Endothelial cell of umbilical vein (primary cell): ENCODE results near the gene AFTPH. TPM values are rescaled to one million over a fixed set of nuclear protein-coding genes. Genes with fewer than 3 reads are reported as not detected.

Source experiments
- BruUV-seq: library from RNA; stranded (reverse); fragments of 400-500 nt; replicated peaks from 2 replicates; lab custom pipeline; 2021; lab: Mats Ljungman, UMichigan
- CTCF ChIA-PET: fragments of 300-600, 350-600 bp; sonication (Branson Sonifier 250); formaldehyde crosslinking; loops from one replicate; lab custom pipeline; 2021; ENCODE audit warnings: antibody characterized with exemption, inconsistent platforms; lab: Charles Lee
- POLR2A ChIA-PET: fragments of 300-600, 350-600 bp; sonication (Branson Sonifier 250); formaldehyde crosslinking; loops from one replicate; lab custom pipeline; 2021; ENCODE audit warnings: antibody characterized with exemption, inconsistent platforms; lab: Charles Lee
- DNase-seq: peaks from one replicate; pipeline ENCODE4 v3.0.0-alpha.2; 2011; ENCODE audit warnings: low read depth, low spot score
- FAIRE-seq: peaks from 2 replicates; lab custom pipeline; 2011; peaks lifted over from hg19 to GRCh38; lab: Jason Lieb, UNC
- H2AFZ ChIP-seq: 2 replicates; pipeline ENCODE4 v1.6.0; 2012; ENCODE audit warnings: low read depth, low read length, control low read depth, inconsistent platforms
- H3K27ac ChIP-seq: 2 replicates; pipeline ENCODE4 v1.5.1; 2011; ENCODE audit warnings: low read depth, mild to moderate bottlenecking, control low read depth, low read length, moderate library complexity; ENCODE audit not compliant: insufficient read depth
- H3K27me3 ChIP-seq, 2 experiments: 2 replicates each; pipeline versions ENCODE4 v1.6.0 to v1.6.1; 2011; ENCODE audit warnings: low read length in 2 of 2, mixed read lengths in 1 of 2; ENCODE audit not compliant: control insufficient read depth in 2 of 2, insufficient read depth in 2 of 2
- H3K36me3 ChIP-seq, 2 experiments: 2 replicates in 1 of 2; 3 replicates in 1 of 2; pipeline ENCODE4 v1.5.1; 2011; ENCODE audit warnings: low read length in 2 of 2, mild to moderate bottlenecking in 1 of 2, moderate library complexity in 1 of 2; ENCODE audit not compliant: control insufficient read depth in 2 of 2, insufficient read depth in 2 of 2; ENCODE audit errors: extremely low read depth in 1 of 2
- H3K4me1 ChIP-seq: 3 replicates; pipeline ENCODE4 v1.5.1; 2011; ENCODE audit warnings: mild to moderate bottlenecking, low read length; ENCODE audit not compliant: control insufficient read depth, insufficient read depth; ENCODE audit errors: extremely low read depth
- H3K4me2 ChIP-seq: 2 replicates; pipeline ENCODE4 v1.6.1; 2011; ENCODE audit warnings: low read length, control low read depth, mixed read lengths; ENCODE audit not compliant: insufficient read depth
- H3K4me3 ChIP-seq, 3 experiments: fragments of 200-600 bp in 1 of 3; sonication (generic), shearing (Covaris generic) in 1 of 3; replicated peaks in 1 of 3; 2 replicates each; pipeline ENCODE4 v1.5.1; 2011 to 2016; ENCODE audit warnings: control low read depth in 3 of 3, low read length in 3 of 3, mild to moderate bottlenecking in 2 of 3, inconsistent platforms in 1 of 3, low read depth in 1 of 3, moderate library complexity in 1 of 3; ENCODE audit not compliant: insufficient read depth in 1 of 3
- H3K79me2 ChIP-seq: 2 replicates; pipeline ENCODE4 v1.6.0; 2012; ENCODE audit warnings: low read length, inconsistent platforms; ENCODE audit not compliant: control insufficient read depth, insufficient read depth
- H3K9ac ChIP-seq: replicated peaks from 2 replicates; pipeline ENCODE3; 2011; ENCODE audit warnings: low read length, control low read depth; ENCODE audit not compliant: insufficient read depth; ENCODE audit errors: extremely low read depth
- H3K9me1 ChIP-seq: replicated peaks from 3 replicates; pipeline ENCODE4 v1.6.0; 2011; ENCODE audit warnings: mild to moderate bottlenecking, low read length; ENCODE audit not compliant: control insufficient read depth, insufficient read depth; ENCODE audit errors: extremely low read depth
- H3K9me3 ChIP-seq: replicated peaks from 2 replicates; pipeline ENCODE4 v1.5.1; 2012; ENCODE audit warnings: low read length, inconsistent platforms; ENCODE audit not compliant: control insufficient read depth, insufficient read depth
- H4K20me1 ChIP-seq: replicated peaks from 2 replicates; pipeline ENCODE3; 2011; ENCODE audit warnings: mild to moderate bottlenecking, low read length; ENCODE audit not compliant: control insufficient read depth, insufficient read depth; ENCODE audit errors: extremely low read depth
- EZH2 ChIP-seq: IDR thresholded peaks from 2 replicates; pipeline ENCODE4 v1.6.1; 2012; ENCODE audit warnings: borderline replicate concordance, low read depth, mild to moderate bottlenecking, moderate library complexity, low read length, inconsistent platforms; ENCODE audit not compliant: severe bottlenecking
- FOS ChIP-seq: IDR thresholded peaks from 2 replicates; pipeline ENCODE4 v1.6.1; 2011; ENCODE audit warnings: mild to moderate bottlenecking, low read length, moderate library complexity, borderline replicate concordance; ENCODE audit not compliant: insufficient read depth
- GATA2 ChIP-seq: IDR thresholded peaks from 2 replicates; pipeline ENCODE4 v1.7.0; 2011; ENCODE audit warnings: low read depth, mild to moderate bottlenecking, moderate library complexity, mixed read lengths, low read length; ENCODE audit not compliant: insufficient read length, insufficient read depth
- JUN ChIP-seq: IDR thresholded peaks from 2 replicates; pipeline ENCODE4 v1.6.1; 2011; ENCODE audit warnings: borderline replicate concordance, low read depth; ENCODE audit not compliant: insufficient read length, insufficient read depth
- MYC ChIP-seq: IDR thresholded peaks from one replicate; pipeline ENCODE4 v1.6.1; 2011; ENCODE audit warnings: mild to moderate bottlenecking, low read depth, low read length
- POLR2A ChIP-seq: IDR thresholded peaks from 2 replicates; pipeline ENCODE4 v1.6.1; 2012; ENCODE audit warnings: low read depth, mild to moderate bottlenecking, control low read depth, low read length
- POLR2AphosphoS5 ChIP-seq: IDR thresholded peaks from 2 replicates; pipeline ENCODE4 v1.6.1; 2012; ENCODE audit warnings: low read depth, mild to moderate bottlenecking, control low read depth, low read length, moderate library complexity; ENCODE audit not compliant: insufficient read depth
- dilution Hi-C: fragments of 300-500 bp; cut with MboI; formaldehyde crosslinking; loops from one replicate; pipeline ENCODE4 v1.15.0; 2019; ENCODE audit warnings: low sequenced_read_pairs; ENCODE audit not compliant: extremely low pct_ligation_motif_present
- intact Hi-C: fragments of 100-400 bp; cut with micrococcal nuclease; formaldehyde crosslinking; loops from one replicate; pipeline ENCODE4 v1.10.0; 2022
- polyA plus RNA-seq, 4 experiments: library from polyadenylated mRNA; depleted of rRNA in 3 of 4; stranded (reverse) in 3 of 4; unstranded in 1 of 4; fragments of >200 nt; gene quantifications; 2 replicates each; pipeline versions ENCODE4 v1.2.1 to v1.2.3, GENCODE V29; 2011 to 2012; ENCODE audit warnings: missing spikeins in 1 of 4
- total RNA-seq: library from RNA; stranded (reverse); gene quantifications from 2 replicates; pipeline ENCODE4 v1.2.3, GENCODE V29; 2021
- TF ChIP-seq, protein P1 (sequence below): IDR thresholded peaks from 2 replicates; pipeline ENCODE4 v1.6.1; 2011; ENCODE audit not compliant: insufficient read depth, insufficient read length
- TF ChIP-seq, protein P2 (sequence below), 2 donors: IDR thresholded peaks; 1 replicate in 1 of 2; 2 replicates in 1 of 2; pipeline ENCODE4 v1.5.1; 2011; ENCODE audit warnings: low read length in 2 of 2, mild to moderate bottlenecking in 2 of 2, moderate library complexity in 2 of 2, control low read depth in 1 of 2, inconsistent platforms in 1 of 2, low read depth in 1 of 2; ENCODE audit not compliant: insufficient read depth in 1 of 2; ENCODE audit errors: extremely low read depth in 1 of 2

The AFTPH gene
- total and polyA plus RNA-seq, 2 donors (not counting 3 experiments of a cell fraction or from before 2014, with no cell fraction given): 6.9 to 15.3 TPM

DNA sequence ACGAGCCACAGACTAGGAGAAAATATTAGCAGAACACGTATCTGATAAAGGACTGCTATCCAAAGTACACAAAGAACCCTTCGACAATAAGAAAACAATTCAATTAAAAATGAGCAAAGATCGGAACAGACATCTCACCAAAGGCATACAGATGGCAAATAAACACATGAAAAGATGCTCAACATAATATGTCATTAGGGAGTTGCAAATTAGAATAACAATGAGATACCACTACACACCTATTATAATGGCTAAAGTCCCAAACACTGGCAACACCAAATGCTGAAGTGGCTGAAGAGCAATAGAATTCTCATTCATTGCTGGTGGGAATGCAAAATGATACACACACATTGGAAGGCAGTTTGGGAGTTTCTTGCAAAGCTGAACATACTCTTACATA, 96.5 kb downstream of the AFTPH start:
- Histone ChIP-seq H3K9me1 (no peaks in the 10 kb centered on the region), H3K27ac (no peak overlapping the region), H2AFZ (no peak overlapping the region), H3K4me1 (no peaks in the 10 kb centered on the region), H4K20me1 (no peaks in the 10 kb centered on the region), H3K4me3 (no peak overlapping the region), H3K79me2 (no peaks in the 10 kb centered on the region), H3K4me2 (no peak overlapping the region), H3K9ac (no peak overlapping the region), H3K27me3 (no peaks in the 10 kb centered on the region), H3K36me3 (no peaks in the 10 kb centered on the region), H3K9me3 (no peaks in the 10 kb centered on the region)
- FAIRE-seq (no peak), DNase-seq (no peak)
- dilution Hi-C loops: no loop called here
- TF ChIP-seq EZH2: no peak
- TF ChIP-seq MYC: no peak
- TF ChIP-seq, protein P1, sequence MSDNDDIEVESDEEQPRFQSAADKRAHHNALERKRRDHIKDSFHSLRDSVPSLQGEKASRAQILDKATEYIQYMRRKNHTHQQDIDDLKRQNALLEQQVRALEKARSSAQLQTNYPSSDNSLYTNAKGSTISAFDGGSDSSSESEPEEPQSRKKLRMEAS: no peak
- no peak for TF ChIP-seq POLR2A
- ChIA-PET CTCF (interaction anchor here (1.5 kb wide), 1 partner anchor 12 kb away, joined by 6 read pairs; no protein-coding TSS in a partner anchor), POLR2A (no interaction called here)
- no TSS peak for BruUV-seq
- intact Hi-C loops: no loop called here

DNA sequence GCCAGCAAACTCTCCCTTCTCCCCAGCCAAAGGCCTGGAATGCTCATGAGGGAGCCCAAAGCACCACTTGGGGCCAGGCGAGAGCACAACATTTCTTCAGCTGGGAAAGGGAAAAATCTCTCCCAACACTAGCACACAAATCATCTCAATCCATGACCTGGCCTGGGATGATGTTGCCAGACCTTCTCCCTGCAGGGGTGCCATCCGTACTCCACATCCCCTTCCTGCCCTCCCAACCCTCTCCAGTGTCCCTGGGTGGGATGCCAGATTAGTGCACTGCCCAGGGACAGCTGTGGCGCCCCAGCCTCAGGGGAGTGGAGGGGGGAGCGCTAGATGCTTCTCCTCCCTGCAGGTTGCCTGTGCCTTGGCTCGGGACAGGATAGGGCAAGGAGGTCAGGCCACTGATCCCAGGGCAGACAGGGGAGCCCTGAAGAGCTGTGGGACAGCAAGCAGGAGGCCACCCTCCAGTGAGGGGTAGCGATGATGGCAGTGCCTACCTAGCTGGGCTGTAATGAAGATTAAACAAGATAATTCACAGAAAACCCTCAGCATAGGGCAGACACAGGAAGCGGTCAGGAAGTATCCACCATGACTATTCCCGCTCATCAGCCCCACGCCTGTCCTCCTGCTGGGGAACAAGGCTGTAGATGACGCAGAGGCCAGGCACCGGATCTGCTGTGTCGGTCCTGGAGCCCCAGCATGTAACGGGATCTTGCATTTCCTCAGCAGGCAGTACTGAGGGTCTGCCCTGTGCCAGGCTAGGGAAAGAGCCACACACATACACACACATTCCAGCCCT, 98.5 kb downstream of the AFTPH start:
- Histone ChIP-seq H3K9ac (no peak overlapping the region), H3K4me2 (no peak overlapping the region), H3K4me3 (no peak overlapping the region), H4K20me1 (no peaks in the 10 kb centered on the region), H2AFZ (no peak overlapping the region), H3K79me2 (no peaks in the 10 kb centered on the region), H3K4me1 (no peaks in the 10 kb centered on the region), H3K27me3 (no peaks in the 10 kb centered on the region), H3K9me1 (no peaks in the 10 kb centered on the region), H3K27ac (no peak overlapping the region), H3K36me3 (no peaks in the 10 kb centered on the region), H3K9me3 (no peaks in the 10 kb centered on the region)
- no peak for FAIRE-seq
- DNase-seq: no peak
- dilution Hi-C loops: no loop called here
- CTCF ChIA-PET: interaction anchor here (0.5 to 1.5 kb wide), 2 partner anchors 36 to 576 kb away, joined by 3 to 5 read pairs; no protein-coding TSS in a partner anchor
- intact Hi-C loops: no loop called here
- POLR2A ChIA-PET: no interaction called here
- BruUV-seq: no TSS peak
- TF ChIP-seq JUN (no peak), GATA2 (no peak), FOS (no peak), MYC (no peak), POLR2AphosphoS5 (no peak), EZH2 (no peak), POLR2A (no peak)
- TF ChIP-seq, protein P2, sequence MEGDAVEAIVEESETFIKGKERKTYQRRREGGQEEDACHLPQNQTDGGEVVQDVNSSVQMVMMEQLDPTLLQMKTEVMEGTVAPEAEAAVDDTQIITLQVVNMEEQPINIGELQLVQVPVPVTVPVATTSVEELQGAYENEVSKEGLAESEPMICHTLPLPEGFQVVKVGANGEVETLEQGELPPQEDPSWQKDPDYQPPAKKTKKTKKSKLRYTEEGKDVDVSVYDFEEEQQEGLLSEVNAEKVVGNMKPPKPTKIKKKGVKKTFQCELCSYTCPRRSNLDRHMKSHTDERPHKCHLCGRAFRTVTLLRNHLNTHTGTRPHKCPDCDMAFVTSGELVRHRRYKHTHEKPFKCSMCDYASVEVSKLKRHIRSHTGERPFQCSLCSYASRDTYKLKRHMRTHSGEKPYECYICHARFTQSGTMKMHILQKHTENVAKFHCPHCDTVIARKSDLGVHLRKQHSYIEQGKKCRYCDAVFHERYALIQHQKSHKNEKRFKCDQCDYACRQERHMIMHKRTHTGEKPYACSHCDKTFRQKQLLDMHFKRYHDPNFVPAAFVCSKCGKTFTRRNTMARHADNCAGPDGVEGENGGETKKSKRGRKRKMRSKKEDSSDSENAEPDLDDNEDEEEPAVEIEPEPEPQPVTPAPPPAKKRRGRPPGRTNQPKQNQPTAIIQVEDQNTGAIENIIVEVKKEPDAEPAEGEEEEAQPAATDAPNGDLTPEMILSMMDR (IDR thresholded peaks at IDR 0.05; ENCODE audit: extremely low read depth in 1 of 2, insufficient read depth in 1 of 2, low read depth in 1 of 2, low read length in 2 of 2): no peak
- TF ChIP-seq, protein P1: no peak
